DOHH2 (cell line): ENCODE measurements around the gene BTBD10.

Experiments
- H3F3A ChIP-seq: fragments of 200-600 bp; sonication (generic), shearing (Covaris generic); 2 replicates; pipeline ENCODE4 v1.6.0; 2016; ENCODE audit warnings: antibody characterized with exemption, mild to moderate bottlenecking; ENCODE audit not compliant: control insufficient read depth, insufficient read depth
- H3K27ac ChIP-seq: fragments of 200-600 bp; sonication (generic); 2 replicates; pipeline ENCODE4 v1.5.1; 2014; ENCODE audit warnings: low read depth, mild to moderate bottlenecking, low read length, moderate library complexity
- H3K27me3 ChIP-seq: fragments of 200-600 bp; sonication (generic); 2 replicates; pipeline ENCODE4 v1.6.1; 2014; ENCODE audit warnings: mild to moderate bottlenecking, low read length, mixed read lengths; ENCODE audit not compliant: control insufficient read depth
- H3K36me3 ChIP-seq: fragments of 200-600 bp; sonication (generic); 2 replicates; pipeline ENCODE4 v1.6.1; 2014; ENCODE audit warnings: mild to moderate bottlenecking, low read length, moderate library complexity, mixed read lengths; ENCODE audit not compliant: control insufficient read depth
- H3K4me1 ChIP-seq: fragments of 200-600 bp; sonication (generic); 2 replicates; pipeline ENCODE4 v1.6.1; 2014; ENCODE audit warnings: mild to moderate bottlenecking, low read length, mixed read lengths; ENCODE audit not compliant: control insufficient read depth
- H3K4me2 ChIP-seq: fragments of 200-600 bp; sonication (generic); 2 replicates; pipeline ENCODE4 v1.6.0; 2014; ENCODE audit warnings: mild to moderate bottlenecking, low read length, moderate library complexity
- H3K4me3 ChIP-seq: fragments of 200-600 bp; sonication (generic); 2 replicates; pipeline ENCODE4 v1.5.1; 2014; ENCODE audit warnings: mild to moderate bottlenecking, low read length, mixed read lengths
- H3K79me2 ChIP-seq: fragments of 200-600 bp; sonication (generic); 2 replicates; pipeline ENCODE4 v1.6.1; 2014; ENCODE audit warnings: mild to moderate bottlenecking, low read length, mixed read lengths; ENCODE audit not compliant: control insufficient read depth
- H3K9me2 ChIP-seq: fragments of 200-600 bp; sonication (generic); replicated peaks from 2 replicates; pipeline ENCODE4 v1.6.1; 2014; ENCODE audit warnings: mild to moderate bottlenecking, low read length, mixed read lengths; ENCODE audit not compliant: control insufficient read depth
- H3K9me3 ChIP-seq: fragments of 200-600 bp; sonication (generic); 2 replicates; pipeline ENCODE4 v1.6.1; 2014; ENCODE audit warnings: antibody characterized with exemption, low read length, mixed read lengths; ENCODE audit not compliant: control insufficient read depth, insufficient read depth
- H4K20me1 ChIP-seq: fragments of 200-600 bp; sonication (generic); 2 replicates; pipeline ENCODE4 v1.6.0; 2014; ENCODE audit warnings: low read depth, mild to moderate bottlenecking, antibody characterized with exemption, low read length, moderate library complexity; ENCODE audit not compliant: control insufficient read depth, insufficient read depth
- CTCF ChIP-seq: fragments of 200-600 bp; sonication (generic); IDR thresholded peaks from one replicate; pipeline ENCODE4 v1.5.1; 2014; ENCODE audit warnings: antibody characterized with exemption, mild to moderate bottlenecking, low read depth, low read length; ENCODE audit not compliant: poor library complexity, severe bottlenecking
- EZH2phosphoT487 ChIP-seq: fragments of 200-600 bp; sonication (generic); IDR thresholded peaks from 2 replicates; pipeline ENCODE4 v1.6.1; 2017; ENCODE audit warnings: borderline replicate concordance, mild to moderate bottlenecking, antibody characterized with exemption, low read length, moderate library complexity, mixed read lengths

Gene BTBD10

GRCh38 chr11:13367115-13367514, 95.9 kb downstream of the BTBD10 start:
- H3K4me2 ChIP-seq, result no peak overlapping the region
- no peaks in the 10 kb centered on the region for H4K20me1 ChIP-seq
- no peak overlapping the region for H3K27ac ChIP-seq
- H3K9me2 ChIP-seq, result no peaks in the 10 kb centered on the region
- no peaks in the 10 kb centered on the region for H3K9me3 ChIP-seq
- H3K27me3 ChIP-seq, result peaks cover 12% of the 10 kb centered on the region
- no peaks in the 10 kb centered on the region for H3F3A ChIP-seq
- no peaks in the 10 kb centered on the region for H3K4me1 ChIP-seq
- no peaks in the 10 kb centered on the region for H3K79me2 ChIP-seq
- H3K36me3 ChIP-seq, result no peaks in the 10 kb centered on the region
- TF ChIP-seq EZH2phosphoT487 (no peak), CTCF (no peak)
- H3K4me3 ChIP-seq, result no peak overlapping the region

- Histone ChIP-seq H3K27ac (no peak overlapping the region), H3K4me1 (no peaks in the 10 kb centered on the region), H3K9me3 (no peaks in the 10 kb centered on the region), H3K4me3 (no peak overlapping the region), H3K9me2 (no peaks in the 10 kb centered on the region), H4K20me1 (no peaks in the 10 kb centered on the region), H3K4me2 (no peak overlapping the region), H3K79me2 (no peaks in the 10 kb centered on the region), H3K36me3 (no peaks in the 10 kb centered on the region), H3K27me3 (peaks cover 12% of the 10 kb centered on the region), H3F3A (no peaks in the 10 kb centered on the region)
- TF ChIP-seq CTCF, result no peak
- TF ChIP-seq EZH2phosphoT487, result no peak
Measured at GRCh38 chr11:13366266-13367026, 96.6 kb downstream of the BTBD10 start.

- no peak overlapping the region for H3K4me3 ChIP-seq
- H3F3A ChIP-seq, result no peaks in the 10 kb centered on the region
- H3K4me1 ChIP-seq, result no peaks in the 10 kb centered on the region
- no peaks in the 10 kb centered on the region for H3K9me2 ChIP-seq
- peaks cover 12% of the 10 kb centered on the region for H3K27me3 ChIP-seq
- H3K27ac ChIP-seq, result no peak overlapping the region
- H4K20me1 ChIP-seq, result no peaks in the 10 kb centered on the region
- H3K4me2 ChIP-seq, result no peak overlapping the region
- H3K79me2 ChIP-seq, result no peaks in the 10 kb centered on the region
- no peaks in the 10 kb centered on the region for H3K9me3 ChIP-seq
- TF ChIP-seq CTCF, result no peak
- TF ChIP-seq EZH2phosphoT487, result no peak
- H3K36me3 ChIP-seq, result no peaks in the 10 kb centered on the region
Measured at GRCh38 chr11:13364388-13364787, 98.6 kb downstream of the BTBD10 start.
